NT2/D1 (cell line): ENCODE measurements around the gene CD2AP.

Experiments
- YY1 ChIP-seq: IDR thresholded peaks from 2 replicates; pipeline ENCODE4 v1.6.1; 2011; ENCODE audit not compliant: insufficient read length, insufficient read depth
- ZNF274 ChIP-seq: IDR thresholded peaks from 2 replicates; pipeline ENCODE4 v1.6.1; 2011; ENCODE audit warnings: mild to moderate bottlenecking, low read depth, low read length

DNA sequence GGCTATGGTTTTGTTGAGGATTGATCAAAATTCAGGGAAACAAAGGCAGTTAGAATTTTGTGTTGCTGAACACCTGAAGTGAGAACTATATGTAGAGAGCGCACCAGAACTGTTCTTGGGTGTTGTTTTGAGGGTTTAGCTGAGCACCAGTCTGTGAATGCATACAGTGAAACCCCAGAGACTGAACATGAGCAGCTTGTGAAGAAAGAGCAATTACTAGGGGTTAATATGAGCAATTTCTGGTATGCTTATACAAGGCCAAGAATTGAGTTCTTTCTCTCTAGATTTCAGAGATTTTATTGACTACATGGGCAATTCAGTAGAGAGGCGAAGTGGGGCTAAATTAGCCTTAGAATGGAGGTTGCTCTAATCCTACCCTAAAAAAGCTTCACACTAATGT is 93.9 kb downstream of the CD2AP start:
- TF ChIP-seq ZNF274 (no peak), YY1 (no peak)
